H9 (cell line): ENCODE data around the gene CD2AP. TPM values are rescaled to one million over a fixed set of nuclear protein-coding genes. Genes with fewer than 3 reads are reported as not detected.
A peak's percentile ranks its signal among the peaks of the same experiment; 100 is the strongest.
"Not testable (repeated sequence)": the region's sequence is repeated elsewhere in the genome, so short reads cannot be mapped to it uniquely, and the experiment has no call there.

Experiments
- DNase-seq: peaks from one replicate; pipeline ENCODE4 v3.0.0-alpha.2; 2017
- H2AFZ ChIP-seq: one replicate; pipeline ENCODE4 v1.6.1; 2013; ENCODE audit warnings: mild to moderate bottlenecking, low read length, control low read depth, moderate library complexity
- H2AK5ac ChIP-seq: 2 replicates; pipeline ENCODE4 v1.6.1; 2013; ENCODE audit warnings: low read length, control low read depth, mixed read lengths; ENCODE audit not compliant: insufficient read length
- H2BK120ac ChIP-seq: one replicate; pipeline ENCODE4 v1.6.1; 2013; ENCODE audit warnings: low read depth, mild to moderate bottlenecking, low read length, control low read depth, inconsistent platforms; ENCODE audit not compliant: poor library complexity, severe bottlenecking
- H2BK12ac ChIP-seq: 2 replicates; pipeline ENCODE4 v1.6.1; 2013; ENCODE audit warnings: low read length, control low read depth, mixed read lengths, low read depth; ENCODE audit not compliant: insufficient read length
- H2BK15ac ChIP-seq: 2 replicates; pipeline ENCODE4 v1.6.1; 2013; ENCODE audit warnings: low read depth, low read length, control low read depth
- H2BK20ac ChIP-seq: one replicate; pipeline ENCODE4 v1.6.1; 2013; ENCODE audit warnings: low read depth, mild to moderate bottlenecking, low read length, control low read depth, inconsistent platforms; ENCODE audit not compliant: poor library complexity, severe bottlenecking
- H2BK5ac ChIP-seq: 2 replicates; pipeline ENCODE4 v1.6.1; 2013; ENCODE audit warnings: low read length, control low read depth, mixed read lengths; ENCODE audit not compliant: insufficient read length
- H3K14ac ChIP-seq: 2 replicates; pipeline ENCODE4 v1.6.1; 2013; ENCODE audit warnings: low read length, control low read depth; ENCODE audit not compliant: insufficient read depth
- H3K18ac ChIP-seq: 2 replicates; pipeline ENCODE4 v1.6.1; 2013; ENCODE audit warnings: low read depth, mild to moderate bottlenecking, mixed read lengths, low read length, control low read depth; ENCODE audit not compliant: insufficient read length
- H3K23ac ChIP-seq: 2 replicates; pipeline ENCODE4 v1.6.1; 2013; ENCODE audit warnings: low read length, control low read depth, mixed read lengths, low read depth; ENCODE audit not compliant: insufficient read length
- H3K23me2 ChIP-seq: 2 replicates; pipeline ENCODE4 v1.6.1; 2013; ENCODE audit warnings: low read depth, mild to moderate bottlenecking, mixed read lengths, low read length, control low read depth; ENCODE audit not compliant: insufficient read length, poor library complexity, severe bottlenecking
- H3K27ac ChIP-seq: 2 replicates; pipeline ENCODE4 v1.5.1; 2013; ENCODE audit warnings: low read length, control low read depth, mixed read lengths, low read depth; ENCODE audit not compliant: insufficient read length
- H3K27me3 ChIP-seq: 2 replicates; pipeline ENCODE4 v1.6.1; 2013; ENCODE audit warnings: low read length, control low read depth, inconsistent platforms; ENCODE audit not compliant: insufficient read depth
- H3K4ac ChIP-seq: 2 replicates; pipeline ENCODE4 v1.6.1; 2013; ENCODE audit warnings: low read depth, mild to moderate bottlenecking, control low read depth, inconsistent platforms, low read length, moderate library complexity
- H3K4me1 ChIP-seq: 2 replicates; pipeline ENCODE4 v1.6.1; 2013; ENCODE audit warnings: low read length, control low read depth, inconsistent platforms; ENCODE audit not compliant: insufficient read depth
- H3K4me2 ChIP-seq: 2 replicates; pipeline ENCODE4 v1.6.1; 2013; ENCODE audit warnings: low read length, control low read depth, mixed read lengths; ENCODE audit not compliant: insufficient read length, insufficient read depth
- H3K56ac ChIP-seq: 2 replicates; pipeline ENCODE4 v1.6.1; 2013; ENCODE audit warnings: low read depth, mild to moderate bottlenecking, mixed read lengths, low read length, control low read depth; ENCODE audit not compliant: insufficient read length
- H3K79me1 ChIP-seq: 2 replicates; pipeline ENCODE4 v1.6.1; 2013; ENCODE audit warnings: low read depth, mild to moderate bottlenecking, moderate library complexity, low read length, control low read depth, inconsistent platforms; ENCODE audit not compliant: insufficient read depth, poor library complexity, severe bottlenecking
- H3K79me2 ChIP-seq: 2 replicates; pipeline ENCODE4 v1.6.1; 2013; ENCODE audit warnings: low read length, control low read depth, inconsistent platforms; ENCODE audit not compliant: insufficient read depth
- H3K9ac ChIP-seq: 2 replicates; pipeline ENCODE4 v1.6.1; 2013; ENCODE audit warnings: low read length, control low read depth, mixed read lengths; ENCODE audit not compliant: insufficient read length; ENCODE audit errors: extremely low read depth
- H3K9me3 ChIP-seq: one replicate; pipeline ENCODE4 v1.6.1; 2013; ENCODE audit warnings: low read depth, low read length, inconsistent platforms; ENCODE audit not compliant: control insufficient read depth
- H3T11ph ChIP-seq: one replicate; pipeline ENCODE4 v1.6.1; 2013; ENCODE audit warnings: mild to moderate bottlenecking, low read length, control low read depth, inconsistent platforms
- H4K20me1 ChIP-seq: one replicate; pipeline ENCODE4 v1.6.1; 2013; ENCODE audit not compliant: control insufficient read depth, insufficient read length, insufficient read depth
- H4K5ac ChIP-seq: 2 replicates; pipeline ENCODE4 v1.6.1; 2013; ENCODE audit warnings: low read depth, mild to moderate bottlenecking, mixed read lengths, low read length, control low read depth; ENCODE audit not compliant: insufficient read length
- H4K8ac ChIP-seq: replicated peaks from 2 replicates; pipeline ENCODE4 v1.6.1; 2013; ENCODE audit warnings: low read length, control low read depth, mixed read lengths, low read depth; ENCODE audit not compliant: insufficient read length
- H4K91ac ChIP-seq: 2 replicates; pipeline ENCODE4 v1.6.1; 2013; ENCODE audit warnings: low read depth, mild to moderate bottlenecking, moderate library complexity, mixed read lengths, low read length, control low read depth; ENCODE audit not compliant: insufficient read length
- H3K27ac Mint-ChIP-seq, 3 experiments: 2 replicates in 2 of 3; 3 replicates in 1 of 3; pipeline ENCODE4 v1.8.0; 2020 to 2021; ENCODE audit warnings: mixed read lengths in 3 of 3, mild to moderate bottlenecking in 1 of 3, moderate library complexity in 1 of 3
- H3K27me3 Mint-ChIP-seq: 2 replicates; pipeline ENCODE4 v1.8.0; 2021; ENCODE audit warnings: low read depth, mild to moderate bottlenecking, moderate library complexity, mixed read lengths
- H3K36me3 Mint-ChIP-seq, 3 experiments: 2 replicates in 2 of 3; 3 replicates in 1 of 3; pipeline ENCODE4 v1.8.0; 2020 to 2021; ENCODE audit warnings: low read depth in 3 of 3, mixed read lengths in 3 of 3; ENCODE audit not compliant: insufficient read depth in 1 of 3
- H3K4me1 Mint-ChIP-seq, 2 experiments: 2 replicates each; pipeline ENCODE4 v1.8.0; 2020; ENCODE audit warnings: mixed read lengths in 2 of 2
- H3K4me3 Mint-ChIP-seq, 2 experiments: 2 replicates in 1 of 2; 3 replicates in 1 of 2; pipeline ENCODE4 v1.8.0; 2020 to 2021; ENCODE audit warnings: mild to moderate bottlenecking in 2 of 2, mixed read lengths in 2 of 2, moderate library complexity in 1 of 2
- H3K9me3 Mint-ChIP-seq, 2 experiments: 2 replicates in 1 of 2; 3 replicates in 1 of 2; pipeline ENCODE4 v1.8.0; 2020; ENCODE audit warnings: mild to moderate bottlenecking in 2 of 2, mixed read lengths in 2 of 2, moderate library complexity in 1 of 2
- WGBS: extraction: QIAGEN DNeasy Blood & Tissue Kit; methylation state at CpG from one replicate; pipeline ENCODE4 v1.1.7; 2013; ENCODE audit warnings: missing lambda C conversion rate, low lambda C conversion rate, mixed read lengths; ENCODE audit not compliant: insufficient read length; ENCODE audit errors: extremely low coverage; 5-methylcytosine and 5-hydroxymethylcytosine counted together
- total RNA-seq: library from RNA; stranded (reverse); gene quantifications from 2 replicates; pipeline ENCODE4 v1.2.1, GENCODE V29; 2021
- TF ChIP-seq, protein P1 (sequence below): fragments of 200-600 bp; sonication (generic); conservative IDR thresholded peaks from 3 replicates; pipeline ENCODE4 v1.8.0; 2021; ENCODE audit warnings: antibody characterized with exemption, mild to moderate bottlenecking

CD2AP gene
- total RNA-seq, 1 experiment from 2014 or later: 50.1 TPM

DNA sequence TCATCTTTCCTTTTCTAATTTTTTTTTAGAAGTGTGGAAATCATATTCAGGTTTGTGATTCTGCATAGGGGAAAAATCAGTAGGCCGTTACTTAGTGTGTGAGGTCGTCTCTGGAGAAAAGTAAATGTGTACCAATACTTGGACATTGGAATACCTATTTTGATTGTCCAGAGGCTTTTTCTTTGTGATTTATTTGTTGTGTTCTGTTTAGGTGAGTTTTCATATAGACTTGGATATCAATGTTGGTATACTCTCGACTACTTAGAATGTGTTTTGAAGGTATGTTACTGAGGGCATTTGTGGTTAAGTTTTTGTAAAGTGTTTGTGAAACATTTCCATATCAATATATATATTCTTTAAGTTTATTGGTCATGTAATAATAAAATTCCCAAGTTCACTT is 2.3 kb downstream of the CD2AP start:
- Histone ChIP-seq H3K27me3 (no peaks in the 10 kb centered on the region), H3K79me2 (peaks cover 49% of the 10 kb centered on the region; the same call in 1 of the 2 replicates), H3T11ph (no peak overlapping the region), H4K8ac (no peak overlapping the region), H3K4me1 (no peaks in the 10 kb centered on the region; the same call in 1 of the 2 replicates), H3K4ac (no peak overlapping the region), H2BK5ac (no peak overlapping the region), H3K9ac (no peak overlapping the region), H4K20me1 (no peaks in the 10 kb centered on the region), H4K91ac (no peak overlapping the region), H2BK15ac (no peak overlapping the region), H3K23me2 (peaks cover 15% of the 10 kb centered on the region), H3K18ac (no peak overlapping the region), H3K27ac (no peak overlapping the region), H4K5ac (no peak overlapping the region), H2AK5ac (no peak overlapping the region), H2BK20ac (no peak overlapping the region), H3K14ac (no peak overlapping the region), H3K56ac (no peak overlapping the region), H3K9me3 (no peaks in the 10 kb centered on the region), H3K4me2 (peak overlapping the region; percentile 14), H2AFZ (no peak overlapping the region), H3K23ac (no peak overlapping the region), H3K79me1 (no peaks in the 10 kb centered on the region), H2BK12ac (no peak overlapping the region), H2BK120ac (no peak overlapping the region)
- peaks cover 0 to 2% (median 1%) of the 10 kb centered on the region in 3 experiments; a peak in 1 of 7 replicates for H3K36me3 Mint-ChIP-seq
- TF ChIP-seq, protein P1, sequence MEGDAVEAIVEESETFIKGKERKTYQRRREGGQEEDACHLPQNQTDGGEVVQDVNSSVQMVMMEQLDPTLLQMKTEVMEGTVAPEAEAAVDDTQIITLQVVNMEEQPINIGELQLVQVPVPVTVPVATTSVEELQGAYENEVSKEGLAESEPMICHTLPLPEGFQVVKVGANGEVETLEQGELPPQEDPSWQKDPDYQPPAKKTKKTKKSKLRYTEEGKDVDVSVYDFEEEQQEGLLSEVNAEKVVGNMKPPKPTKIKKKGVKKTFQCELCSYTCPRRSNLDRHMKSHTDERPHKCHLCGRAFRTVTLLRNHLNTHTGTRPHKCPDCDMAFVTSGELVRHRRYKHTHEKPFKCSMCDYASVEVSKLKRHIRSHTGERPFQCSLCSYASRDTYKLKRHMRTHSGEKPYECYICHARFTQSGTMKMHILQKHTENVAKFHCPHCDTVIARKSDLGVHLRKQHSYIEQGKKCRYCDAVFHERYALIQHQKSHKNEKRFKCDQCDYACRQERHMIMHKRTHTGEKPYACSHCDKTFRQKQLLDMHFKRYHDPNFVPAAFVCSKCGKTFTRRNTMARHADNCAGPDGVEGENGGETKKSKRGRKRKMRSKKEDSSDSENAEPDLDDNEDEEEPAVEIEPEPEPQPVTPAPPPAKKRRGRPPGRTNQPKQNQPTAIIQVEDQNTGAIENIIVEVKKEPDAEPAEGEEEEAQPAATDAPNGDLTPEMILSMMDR: no peak
- H3K4me3 Mint-ChIP-seq: peak overlapping the region; percentile 96 to 99
- no peaks in the 10 kb centered on the region; the same call in 1 of the 2 replicates for H3K27me3 Mint-ChIP-seq
- H3K4me1 Mint-ChIP-seq: peaks cover 50 to 59% of the 10 kb centered on the region in 2 experiments
- no peak for DNase-seq
- no peaks in the 10 kb centered on the region for H3K9me3 Mint-ChIP-seq
- no CpG with 5 or more reads among the region's 3 CpGs for WGBS
- H3K27ac Mint-ChIP-seq: no peak overlapping the region

DNA sequence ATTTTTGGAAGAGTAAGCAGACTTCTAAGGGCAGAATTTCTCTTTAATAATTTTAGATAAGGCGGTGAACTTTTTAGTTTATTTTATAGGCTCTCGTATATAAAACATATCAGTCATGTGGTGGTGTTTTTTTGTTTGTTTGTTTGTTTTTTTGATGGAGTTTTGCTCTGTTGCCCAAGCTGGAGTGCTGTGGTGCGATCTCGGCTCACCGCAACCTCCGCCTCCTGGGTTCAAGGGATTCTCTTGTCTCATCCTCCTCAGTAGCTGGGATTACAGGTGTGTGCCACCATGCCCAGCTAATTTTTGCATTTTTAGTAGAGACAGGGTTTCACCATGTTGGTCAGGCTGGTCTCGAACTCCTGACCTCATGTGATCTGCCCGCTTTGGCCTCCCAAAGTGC is 3.6 kb downstream of the CD2AP start:
- H3K36me3 Mint-ChIP-seq, H3K18ac ChIP-seq, H3K4ac ChIP-seq, H3K9ac ChIP-seq, H2BK15ac ChIP-seq, H3K27me3 Mint-ChIP-seq, H2AK5ac ChIP-seq, DNase-seq, H2BK5ac ChIP-seq, H4K91ac ChIP-seq, H4K20me1 ChIP-seq, H3K9me3 Mint-ChIP-seq, H3T11ph ChIP-seq, H2BK20ac ChIP-seq, H2BK120ac ChIP-seq, H3K79me1 ChIP-seq, H4K5ac ChIP-seq, H3K14ac ChIP-seq, H3K27me3 ChIP-seq, H3K27ac ChIP-seq, H2BK12ac ChIP-seq, H3K9me3 ChIP-seq, H3K56ac ChIP-seq, H2AFZ ChIP-seq, H3K23ac ChIP-seq, H3K4me2 ChIP-seq, H4K8ac ChIP-seq, H3K4me1 ChIP-seq: not testable (repeated sequence)
- Histone ChIP-seq H3K23me2 (peaks cover 15% of the 10 kb centered on the region), H3K79me2 (peaks cover 61% of the 10 kb centered on the region; the same call in 1 of the 2 replicates)
- 100% methylated on average over 1 of the region's 8 CpGs for WGBS
- H3K27ac Mint-ChIP-seq: peak overlapping the region in 1 of 3 experiments; percentile 65; a peak in 1 of 7 replicates
- peak overlapping the region; percentile 24 to 99; a peak in 3 of 5 replicates for H3K4me3 Mint-ChIP-seq
- H3K4me1 Mint-ChIP-seq: peaks cover 51 to 59% of the 10 kb centered on the region in 2 experiments
